ENCODE data around the gene OR11A1. TPM values are rescaled to one million over a fixed set of nuclear protein-coding genes. Genes with fewer than 3 reads are reported as not detected.

The OR11A1 gene
- total RNA-seq, 1 donor from 2014 or later: not detected

GRCh38 chr6:29490055-29490454 lies 33.2 kb upstream of the OR11A1 start:
- peaks cover 11% of the 10 kb centered on the region for H3K4me1 Mint-ChIP-seq (ENCODE audit: low read depth, unreplicated experiment)
- TF ChIP-seq CTCF (IDR thresholded peaks at IDR 0.05; ENCODE audit: insufficient read depth, low read depth, low read length) (no peak), EZH2 (IDR thresholded peaks at IDR 0.05; ENCODE audit: insufficient read depth, low read length) (no peak)
- no peak overlapping the region for H3K9ac ChIP-seq (ENCODE audit: low read length)

GRCh38 chr6:29489286-29489685 lies 32.4 kb upstream of the OR11A1 start:
- peaks cover 5% of the 10 kb centered on the region for H3K9me3 ChIP-seq (ENCODE audit: insufficient read depth, low read depth, low read length)
- TF ChIP-seq EZH2 (IDR thresholded peaks at IDR 0.05; ENCODE audit: insufficient read depth, low read length): no peak
- no peak for TF ChIP-seq CTCF (IDR thresholded peaks at IDR 0.05; ENCODE audit: insufficient read depth, low read depth, low read length)

More at GRCh38 chr6:29490055-29490454, 33.2 kb upstream of the OR11A1 start:
- no peak overlapping the region for H3K27ac Mint-ChIP-seq (ENCODE audit: unreplicated experiment)
- H4K20me1 ChIP-seq (ENCODE audit: insufficient read depth, low read length): no peaks in the 10 kb centered on the region
- no peaks in the 10 kb centered on the region for H3K36me3 ChIP-seq (ENCODE audit: insufficient read depth, low read length)
- H3K79me2 ChIP-seq (ENCODE audit: insufficient read depth, low read length): no peaks in the 10 kb centered on the region
- no peak overlapping the region for H3K4me3 Mint-ChIP-seq (ENCODE audit: unreplicated experiment)
- peaks cover 5% of the 10 kb centered on the region for H3K9me3 ChIP-seq (ENCODE audit: insufficient read depth, low read depth, low read length)
- FAIRE-seq: no peak
- no peak overlapping the region for H3K4me2 ChIP-seq (ENCODE audit: low read length)
- H3K27me3 Mint-ChIP-seq (ENCODE audit: low read depth, unreplicated experiment): peaks cover 4% of the 10 kb centered on the region
- no peak for DNase-seq (ENCODE audit: low read depth)
- peaks cover 5% of the 10 kb centered on the region for H3K9me3 Mint-ChIP-seq (ENCODE audit: unreplicated experiment)
- H3K27me3 ChIP-seq (ENCODE audit: insufficient read depth, low read length): no peaks in the 10 kb centered on the region
- H3K36me3 Mint-ChIP-seq (ENCODE audit: low read depth, unreplicated experiment): peaks cover 1% of the 10 kb centered on the region
- H2AFZ ChIP-seq (ENCODE audit: low read depth, low read length): no peak overlapping the region
- H3K4me3 ChIP-seq (ENCODE audit: insufficient read depth, low read depth, low read length): no peak overlapping the region
- no peak overlapping the region for H3K27ac ChIP-seq (ENCODE audit: low read depth, low read length)
- no peaks in the 10 kb centered on the region for H3K4me1 ChIP-seq (ENCODE audit: insufficient read depth, low read length)

GRCh38 chr6:29488874-29489273 lies 32.0 kb upstream of the OR11A1 start:
- DNase-seq (ENCODE audit: low read depth) (no peak), FAIRE-seq (no peak)
- H4K20me1 ChIP-seq (ENCODE audit: insufficient read depth, low read length): no peaks in the 10 kb centered on the region
- Mint-ChIP-seq H3K9me3 (ENCODE audit: unreplicated experiment) (peaks cover 5% of the 10 kb centered on the region), H3K27ac (ENCODE audit: unreplicated experiment) (no peak overlapping the region), H3K27me3 (ENCODE audit: low read depth, unreplicated experiment) (peaks cover 4% of the 10 kb centered on the region), H3K4me1 (ENCODE audit: low read depth, unreplicated experiment) (peaks cover 11% of the 10 kb centered on the region), H3K36me3 (ENCODE audit: low read depth, unreplicated experiment) (peaks cover 1% of the 10 kb centered on the region), H3K4me3 (ENCODE audit: unreplicated experiment) (no peak overlapping the region)
- no peaks in the 10 kb centered on the region for H3K4me1 ChIP-seq (ENCODE audit: insufficient read depth, low read length)
- peaks cover 5% of the 10 kb centered on the region for H3K9me3 ChIP-seq (ENCODE audit: insufficient read depth, low read depth, low read length)
- TF ChIP-seq CTCF (IDR thresholded peaks at IDR 0.05; ENCODE audit: insufficient read depth, low read depth, low read length) (no peak), EZH2 (IDR thresholded peaks at IDR 0.05; ENCODE audit: insufficient read depth, low read length) (no peak)
- H3K36me3 ChIP-seq (ENCODE audit: insufficient read depth, low read length): no peaks in the 10 kb centered on the region
- H3K4me2 ChIP-seq (ENCODE audit: low read length): no peak overlapping the region
- no peak overlapping the region for H3K9ac ChIP-seq (ENCODE audit: low read length)
- H2AFZ ChIP-seq (ENCODE audit: low read depth, low read length): no peak overlapping the region
- H3K4me3 ChIP-seq (ENCODE audit: insufficient read depth, low read depth, low read length): no peak overlapping the region
- H3K27ac ChIP-seq (ENCODE audit: low read depth, low read length): no peak overlapping the region
- no peaks in the 10 kb centered on the region for H3K79me2 ChIP-seq (ENCODE audit: insufficient read depth, low read length)
- no peaks in the 10 kb centered on the region for H3K27me3 ChIP-seq (ENCODE audit: insufficient read depth, low read length)

More at GRCh38 chr6:29489286-29489685, 32.4 kb upstream of the OR11A1 start:
- H3K27me3 ChIP-seq (ENCODE audit: insufficient read depth, low read length): no peaks in the 10 kb centered on the region
- no peak overlapping the region for H3K4me3 Mint-ChIP-seq (ENCODE audit: unreplicated experiment)
- H3K36me3 ChIP-seq (ENCODE audit: insufficient read depth, low read length): no peaks in the 10 kb centered on the region
- H3K9ac ChIP-seq (ENCODE audit: low read length): no peak overlapping the region
- H3K4me3 ChIP-seq (ENCODE audit: insufficient read depth, low read depth, low read length): no peak overlapping the region
- no peaks in the 10 kb centered on the region for H3K79me2 ChIP-seq (ENCODE audit: insufficient read depth, low read length)
- no peak for FAIRE-seq
- peaks cover 1% of the 10 kb centered on the region for H3K36me3 Mint-ChIP-seq (ENCODE audit: low read depth, unreplicated experiment)
- H3K4me1 Mint-ChIP-seq (ENCODE audit: low read depth, unreplicated experiment): peaks cover 11% of the 10 kb centered on the region
- no peak overlapping the region for H3K27ac Mint-ChIP-seq (ENCODE audit: unreplicated experiment)
- peaks cover 4% of the 10 kb centered on the region for H3K27me3 Mint-ChIP-seq (ENCODE audit: low read depth, unreplicated experiment)
- peaks cover 5% of the 10 kb centered on the region for H3K9me3 Mint-ChIP-seq (ENCODE audit: unreplicated experiment)
- no peaks in the 10 kb centered on the region for H4K20me1 ChIP-seq (ENCODE audit: insufficient read depth, low read length)
- no peak overlapping the region for H2AFZ ChIP-seq (ENCODE audit: low read depth, low read length)
- H3K27ac ChIP-seq (ENCODE audit: low read depth, low read length): no peak overlapping the region
- no peak for DNase-seq (ENCODE audit: low read depth)
- H3K4me1 ChIP-seq (ENCODE audit: insufficient read depth, low read length): no peaks in the 10 kb centered on the region
- no peak overlapping the region for H3K4me2 ChIP-seq (ENCODE audit: low read length)

All from astrocyte (in vitro differentiated cells and primary cell).